ENCODE data around the gene C1orf216. TPM values are rescaled to one million over a fixed set of nuclear protein-coding genes. Genes with fewer than 3 reads are reported as not detected.

C1orf216 gene
- total RNA-seq, 1 donor from 2014 or later: 11.3 TPM

DNA sequence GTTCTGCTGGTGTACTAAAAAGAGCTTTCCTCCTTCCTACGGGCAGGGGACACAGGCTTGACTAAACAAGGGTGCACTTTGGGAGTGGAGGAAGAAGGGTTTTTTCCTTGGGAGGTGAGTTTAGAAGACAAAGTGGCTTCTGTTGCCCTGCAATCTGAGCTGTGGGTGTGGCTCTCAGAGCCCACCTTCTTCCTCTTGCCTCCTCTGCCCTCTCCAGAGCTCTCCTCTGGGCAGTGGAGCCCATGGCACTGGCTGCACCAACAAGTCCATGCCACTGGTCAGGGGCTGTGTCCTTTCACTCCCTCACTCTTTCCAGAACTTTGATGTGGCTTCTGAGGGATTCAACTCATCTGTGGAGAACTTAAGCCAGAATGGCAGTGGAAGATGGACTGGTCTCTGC lies 51.8 kb downstream of the C1orf216 start:
- TF ChIP-seq, protein P1, sequence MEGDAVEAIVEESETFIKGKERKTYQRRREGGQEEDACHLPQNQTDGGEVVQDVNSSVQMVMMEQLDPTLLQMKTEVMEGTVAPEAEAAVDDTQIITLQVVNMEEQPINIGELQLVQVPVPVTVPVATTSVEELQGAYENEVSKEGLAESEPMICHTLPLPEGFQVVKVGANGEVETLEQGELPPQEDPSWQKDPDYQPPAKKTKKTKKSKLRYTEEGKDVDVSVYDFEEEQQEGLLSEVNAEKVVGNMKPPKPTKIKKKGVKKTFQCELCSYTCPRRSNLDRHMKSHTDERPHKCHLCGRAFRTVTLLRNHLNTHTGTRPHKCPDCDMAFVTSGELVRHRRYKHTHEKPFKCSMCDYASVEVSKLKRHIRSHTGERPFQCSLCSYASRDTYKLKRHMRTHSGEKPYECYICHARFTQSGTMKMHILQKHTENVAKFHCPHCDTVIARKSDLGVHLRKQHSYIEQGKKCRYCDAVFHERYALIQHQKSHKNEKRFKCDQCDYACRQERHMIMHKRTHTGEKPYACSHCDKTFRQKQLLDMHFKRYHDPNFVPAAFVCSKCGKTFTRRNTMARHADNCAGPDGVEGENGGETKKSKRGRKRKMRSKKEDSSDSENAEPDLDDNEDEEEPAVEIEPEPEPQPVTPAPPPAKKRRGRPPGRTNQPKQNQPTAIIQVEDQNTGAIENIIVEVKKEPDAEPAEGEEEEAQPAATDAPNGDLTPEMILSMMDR (IDR thresholded peaks at IDR 0.05; ENCODE audit: unreplicated experiment): no peak
- Mint-ChIP-seq H3K4me3 (ENCODE audit: low read depth) (no peak overlapping the region), H3K27ac (no peak overlapping the region), H3K4me1 (ENCODE audit: low read depth) (no peaks in the 10 kb centered on the region), H3K27me3 (peaks cover 30% of the 10 kb centered on the region), H3K9me3 (ENCODE audit: low read depth) (no peaks in the 10 kb centered on the region), H3K36me3 (ENCODE audit: insufficient read depth) (no peaks in the 10 kb centered on the region)
- DNase-seq (ENCODE audit: low spot score, unreplicated experiment): no peak

DNA sequence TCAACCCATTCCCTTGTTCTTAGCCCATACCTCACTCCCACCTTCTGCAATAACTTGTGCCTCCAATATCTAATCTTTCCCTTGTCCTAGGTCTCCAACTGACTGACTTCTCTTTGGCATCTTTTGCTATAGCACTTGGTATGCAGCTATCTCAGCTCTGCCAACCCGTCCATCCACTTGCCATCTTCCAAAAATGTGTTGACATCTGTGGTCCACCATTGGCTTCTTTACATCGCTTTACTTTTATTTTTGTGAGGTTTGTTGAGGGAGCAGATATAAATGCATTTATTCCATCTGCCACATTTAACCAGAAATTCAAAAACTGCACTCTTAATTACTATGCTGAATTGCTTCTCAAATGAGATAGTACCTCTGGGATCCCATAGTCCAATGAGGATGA lies 52.5 kb downstream of the C1orf216 start:
- Mint-ChIP-seq H3K36me3 (ENCODE audit: insufficient read depth) (no peaks in the 10 kb centered on the region), H3K4me3 (ENCODE audit: low read depth) (no peak overlapping the region), H3K4me1 (ENCODE audit: low read depth) (no peaks in the 10 kb centered on the region), H3K9me3 (ENCODE audit: low read depth) (no peaks in the 10 kb centered on the region), H3K27ac (no peak overlapping the region), H3K27me3 (peaks cover 29% of the 10 kb centered on the region)
- TF ChIP-seq, protein P1 (IDR thresholded peaks at IDR 0.05; ENCODE audit: unreplicated experiment): no peak
- DNase-seq (ENCODE audit: low spot score, unreplicated experiment): no peak

Other genes starting within 250 kb of the C1orf216 start
- 70.0 and 70.5 TPM in 2 replicates for gene KIAA0319L, start 161.5 kb downstream of the C1orf216 start, total RNA-seq
- 25.2 and 25.3 TPM in 2 replicates for gene NCDN, start 161.1 kb downstream of the C1orf216 start, total RNA-seq
- gene TFAP2E, start 145.6 kb downstream of the C1orf216 start, total RNA-seq: 0.55 and 0.84 TPM in 2 replicates
- 70.4 and 73.0 TPM in 2 replicates for gene PSMB2, start 77.4 kb downstream of the C1orf216 start, total RNA-seq
- gene CLSPN, start 51.1 kb upstream of the C1orf216 start, total RNA-seq: 20.6 and 23.3 TPM in 2 replicates
- 35.1 and 35.6 TPM in 2 replicates for gene AGO4, start 89.1 kb upstream of the C1orf216 start, total RNA-seq
- gene AGO1, start 164.3 kb upstream of the C1orf216 start, total RNA-seq: 103 and 110 TPM in 2 replicates
- gene AGO3, start 212.2 kb upstream of the C1orf216 start, total RNA-seq: 40.8 and 42.1 TPM in 2 replicates